ENCODE measurements around the gene KCNIP3. TPM values are rescaled to one million over a fixed set of nuclear protein-coding genes. Genes with fewer than 3 reads are reported as not detected.

KCNIP3 gene
- total RNA-seq, 1 donor from 2014 or later: 0.68 TPM

GRCh38 chr2:95388856-95389244 lies 91.7 kb downstream of the KCNIP3 start:
- Histone ChIP-seq H4K20me1 (ENCODE audit: insufficient read depth, low read length) (no peaks in the 10 kb centered on the region), H3K36me3 (ENCODE audit: insufficient read depth, low read length) (no peaks in the 10 kb centered on the region), H3K27ac (ENCODE audit: low read depth, low read length) (no peak overlapping the region), H2AFZ (ENCODE audit: low read depth, low read length) (peak overlapping the region; percentile 81), H3K4me2 (ENCODE audit: low read length) (peak overlapping the region; percentile 22), H3K27me3 (ENCODE audit: insufficient read depth, low read length) (peaks cover 2% of the 10 kb centered on the region), H3K79me2 (ENCODE audit: insufficient read depth, low read length) (no peaks in the 10 kb centered on the region), H3K9me3 (ENCODE audit: insufficient read depth, low read depth, low read length) (no peaks in the 10 kb centered on the region), H3K9ac (ENCODE audit: low read length) (no peak overlapping the region), H3K4me3 (ENCODE audit: insufficient read depth, low read depth, low read length) (no peak overlapping the region), H3K4me1 (ENCODE audit: insufficient read depth, low read length) (no peaks in the 10 kb centered on the region)
- H3K4me1 Mint-ChIP-seq (ENCODE audit: low read depth, unreplicated experiment): no peaks in the 10 kb centered on the region
- DNase-seq (ENCODE audit: low read depth) (no peak), FAIRE-seq (no peak)
- H3K4me3 Mint-ChIP-seq (ENCODE audit: unreplicated experiment): no peak overlapping the region
- peaks cover 9% of the 10 kb centered on the region for H3K9me3 Mint-ChIP-seq (ENCODE audit: unreplicated experiment)
- TF ChIP-seq EZH2 (IDR thresholded peaks at IDR 0.05; ENCODE audit: insufficient read depth, low read length): no peak
- TF ChIP-seq CTCF (IDR thresholded peaks at IDR 0.05; ENCODE audit: insufficient read depth, low read depth, low read length): no peak
- H3K27me3 Mint-ChIP-seq (ENCODE audit: low read depth, unreplicated experiment): peaks cover 35% of the 10 kb centered on the region
- no peaks in the 10 kb centered on the region for H3K36me3 Mint-ChIP-seq (ENCODE audit: low read depth, unreplicated experiment)
- H3K27ac Mint-ChIP-seq (ENCODE audit: unreplicated experiment): no peak overlapping the region

- Histone ChIP-seq H3K36me3 (ENCODE audit: insufficient read depth, low read length) (no peaks in the 10 kb centered on the region), H4K20me1 (ENCODE audit: insufficient read depth, low read length) (no peaks in the 10 kb centered on the region), H3K79me2 (ENCODE audit: insufficient read depth, low read length) (no peaks in the 10 kb centered on the region), H2AFZ (ENCODE audit: low read depth, low read length) (peak overlapping the region; percentile 81), H3K4me1 (ENCODE audit: insufficient read depth, low read length) (no peaks in the 10 kb centered on the region), H3K9ac (ENCODE audit: low read length) (no peak overlapping the region), H3K4me3 (ENCODE audit: insufficient read depth, low read depth, low read length) (no peak overlapping the region), H3K27me3 (ENCODE audit: insufficient read depth, low read length) (peaks cover 2% of the 10 kb centered on the region), H3K27ac (ENCODE audit: low read depth, low read length) (no peak overlapping the region), H3K9me3 (ENCODE audit: insufficient read depth, low read depth, low read length) (no peaks in the 10 kb centered on the region), H3K4me2 (ENCODE audit: low read length) (peak overlapping the region; percentile 22)
- Mint-ChIP-seq H3K4me1 (ENCODE audit: low read depth, unreplicated experiment) (no peaks in the 10 kb centered on the region), H3K4me3 (ENCODE audit: unreplicated experiment) (no peak overlapping the region), H3K9me3 (ENCODE audit: unreplicated experiment) (peaks cover 9% of the 10 kb centered on the region), H3K36me3 (ENCODE audit: low read depth, unreplicated experiment) (no peaks in the 10 kb centered on the region), H3K27me3 (ENCODE audit: low read depth, unreplicated experiment) (peaks cover 37% of the 10 kb centered on the region), H3K27ac (ENCODE audit: unreplicated experiment) (no peak overlapping the region)
- FAIRE-seq: no peak
- TF ChIP-seq CTCF (IDR thresholded peaks at IDR 0.05; ENCODE audit: insufficient read depth, low read depth, low read length) (peak; percentile 87), EZH2 (IDR thresholded peaks at IDR 0.05; ENCODE audit: insufficient read depth, low read length) (no peak)
- peak; percentile 17 for DNase-seq (ENCODE audit: low read depth)
Measured at GRCh38 chr2:95389245-95390119, 92.3 kb downstream of the KCNIP3 start.

All from astrocyte (in vitro differentiated cells and primary cell).